G401.6 (cell line): ENCODE data around the gene PCDHGA5.
A peak's percentile ranks its signal among the peaks of the same experiment; 100 is the strongest.
"Not testable (repeated sequence)": the region's sequence is repeated elsewhere in the genome, so short reads cannot be mapped to it uniquely, and the experiment has no call there.

Experiments
- FAIRE-seq: peaks from 2 replicates; lab custom pipeline; 2012; peaks lifted over from hg19 to GRCh38; lab: Jason Lieb, UNC

PCDHGA5 gene

DNA sequence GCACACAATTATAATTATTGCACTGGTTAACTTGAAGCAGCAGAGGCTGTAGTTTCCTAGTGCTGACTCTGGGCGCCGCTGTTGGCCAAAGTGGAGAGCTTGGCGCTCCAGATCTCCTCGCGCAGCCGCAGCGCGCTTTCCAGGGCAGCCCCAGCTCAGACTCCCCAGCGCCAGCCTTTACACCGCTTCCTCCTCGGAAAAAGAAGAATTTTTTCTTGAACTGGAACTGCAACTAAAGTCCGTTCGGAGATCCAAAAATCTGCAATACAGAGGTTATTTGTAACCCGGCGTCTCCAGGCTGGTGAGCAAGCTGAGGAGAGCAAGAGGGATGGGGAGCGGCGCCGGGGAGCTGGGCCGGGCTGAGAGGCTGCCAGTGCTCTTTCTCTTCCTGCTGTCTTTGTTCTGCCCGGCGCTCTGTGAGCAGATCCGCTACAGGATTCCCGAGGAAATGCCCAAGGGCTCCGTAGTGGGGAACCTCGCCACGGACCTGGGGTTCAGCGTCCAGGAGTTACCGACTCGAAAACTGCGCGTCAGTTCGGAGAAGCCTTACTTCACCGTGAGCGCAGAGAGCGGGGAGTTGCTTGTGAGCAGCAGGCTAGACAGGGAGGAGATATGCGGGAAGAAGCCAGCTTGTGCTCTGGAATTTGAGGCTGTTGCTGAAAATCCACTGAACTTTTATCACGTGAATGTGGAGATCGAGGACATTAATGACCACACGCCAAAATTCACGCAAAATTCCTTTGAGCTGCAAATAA lies 23.8 kb downstream of the PCDHGA5 start, which contains the start of gene PCDHGB4:
Gene PCDHGB4 (plus strand): TSS at position 142 of the 755 bp plus-strand sequence. CDS start 187 bp downstream, at position 329.
- FAIRE-seq, result not testable (repeated sequence)

- no peak for FAIRE-seq
Observed at GRCh38 chr5:141388661-141389060, 24.7 kb downstream of the PCDHGA5 start.

DNA sequence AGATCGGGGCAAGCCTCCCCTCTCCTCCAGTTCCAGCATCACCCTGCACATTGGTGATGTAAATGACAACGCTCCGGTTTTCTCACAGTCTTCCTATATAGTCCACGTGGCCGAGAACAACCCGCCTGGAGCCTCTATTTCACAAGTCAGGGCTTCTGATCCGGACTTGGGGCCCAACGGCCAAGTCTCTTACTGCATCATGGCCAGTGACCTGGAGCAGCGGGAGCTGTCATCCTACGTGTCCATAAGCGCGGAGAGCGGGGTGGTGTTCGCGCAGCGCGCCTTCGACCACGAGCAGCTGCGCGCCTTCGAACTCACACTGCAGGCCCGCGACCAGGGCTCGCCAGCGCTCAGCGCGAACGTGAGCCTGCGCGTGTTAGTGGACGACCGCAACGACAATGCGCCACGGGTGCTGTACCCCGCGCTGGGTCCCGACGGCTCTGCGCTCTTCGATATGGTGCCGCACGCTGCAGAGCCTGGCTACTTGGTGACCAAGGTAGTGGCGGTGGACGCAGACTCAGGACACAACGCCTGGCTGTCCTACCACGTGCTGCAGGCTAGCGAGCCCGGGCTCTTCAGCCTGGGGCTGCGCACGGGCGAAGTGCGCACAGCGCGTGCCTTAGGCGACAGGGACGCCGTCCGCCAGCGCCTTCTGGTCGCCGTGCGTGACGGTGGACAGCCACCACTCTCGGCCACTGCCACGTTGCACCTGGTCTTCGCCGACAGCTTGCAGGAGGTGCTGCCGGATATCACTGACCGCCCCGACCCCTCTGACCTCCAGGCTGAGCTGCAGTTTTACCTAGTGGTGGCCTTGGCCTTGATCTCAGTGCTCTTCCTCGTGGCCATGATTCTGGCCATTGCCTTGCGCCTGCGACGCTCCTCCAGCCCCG lies 25.4 kb downstream of the PCDHGA5 start:
- no peak for FAIRE-seq

- FAIRE-seq, result no peak
Observed at GRCh38 chr5:141392429-141393198, 28.7 kb downstream of the PCDHGA5 start, which contains the start of gene PCDHGA8. TSS of gene PCDHGA8 (plus strand) at chr5:141392633. CDS start at chr5:141392814, 181 bp downstream.

GRCh38 chr5:141393267-141393666 lies 29.3 kb downstream of the PCDHGA5 start:
- FAIRE-seq, result no peak

- not testable (repeated sequence) for FAIRE-seq
Observed at GRCh38 chr5:141394401-141395187, 30.6 kb downstream of the PCDHGA5 start.

DNA sequence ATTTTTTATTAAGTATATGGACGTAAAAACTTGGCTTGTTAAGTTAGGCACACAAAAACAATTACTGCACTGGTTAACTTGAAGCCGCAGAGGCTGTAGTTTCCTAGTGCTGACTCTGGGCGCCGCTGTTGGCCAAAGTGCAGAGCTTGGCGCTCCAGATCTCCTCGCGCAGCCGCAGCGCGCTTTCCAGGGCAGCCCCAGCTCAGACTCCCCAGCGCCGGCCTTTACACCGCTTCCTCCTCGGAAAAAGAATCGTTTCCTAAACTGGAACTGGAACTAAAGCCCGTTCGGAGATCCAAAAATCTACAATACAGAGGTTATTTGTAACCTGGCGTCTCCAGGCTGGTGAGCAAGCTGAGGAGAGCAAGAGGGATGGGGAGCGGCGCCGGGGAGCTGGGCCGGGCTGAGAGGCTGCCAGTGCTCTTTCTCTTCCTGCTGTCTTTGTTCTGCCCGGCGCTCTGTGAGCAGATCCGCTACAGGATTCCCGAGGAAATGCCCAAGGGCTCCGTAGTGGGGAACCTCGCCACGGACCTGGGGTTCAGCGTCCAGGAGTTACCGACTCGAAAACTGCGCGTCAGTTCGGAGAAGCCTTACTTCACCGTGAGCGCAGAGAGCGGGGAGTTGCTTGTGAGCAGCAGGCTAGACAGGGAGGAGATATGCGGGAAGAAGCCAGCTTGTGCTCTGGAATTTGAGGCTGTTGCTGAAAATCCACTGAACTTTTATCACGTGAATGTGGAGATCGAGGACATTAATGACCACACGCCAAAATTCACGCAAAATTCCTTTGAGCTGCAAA lies 34.0 kb downstream of the PCDHGA5 start, which contains the start of gene PCDHGB5:
Gene PCDHGB5 (plus strand): TSS at position 192 of the 796 bp plus-strand sequence. CDS start 181 bp downstream, at position 373.
- not testable (repeated sequence) for FAIRE-seq

- FAIRE-seq, result no peak
Observed at GRCh38 chr5:141398608-141399007, 34.6 kb downstream of the PCDHGA5 start.

DNA sequence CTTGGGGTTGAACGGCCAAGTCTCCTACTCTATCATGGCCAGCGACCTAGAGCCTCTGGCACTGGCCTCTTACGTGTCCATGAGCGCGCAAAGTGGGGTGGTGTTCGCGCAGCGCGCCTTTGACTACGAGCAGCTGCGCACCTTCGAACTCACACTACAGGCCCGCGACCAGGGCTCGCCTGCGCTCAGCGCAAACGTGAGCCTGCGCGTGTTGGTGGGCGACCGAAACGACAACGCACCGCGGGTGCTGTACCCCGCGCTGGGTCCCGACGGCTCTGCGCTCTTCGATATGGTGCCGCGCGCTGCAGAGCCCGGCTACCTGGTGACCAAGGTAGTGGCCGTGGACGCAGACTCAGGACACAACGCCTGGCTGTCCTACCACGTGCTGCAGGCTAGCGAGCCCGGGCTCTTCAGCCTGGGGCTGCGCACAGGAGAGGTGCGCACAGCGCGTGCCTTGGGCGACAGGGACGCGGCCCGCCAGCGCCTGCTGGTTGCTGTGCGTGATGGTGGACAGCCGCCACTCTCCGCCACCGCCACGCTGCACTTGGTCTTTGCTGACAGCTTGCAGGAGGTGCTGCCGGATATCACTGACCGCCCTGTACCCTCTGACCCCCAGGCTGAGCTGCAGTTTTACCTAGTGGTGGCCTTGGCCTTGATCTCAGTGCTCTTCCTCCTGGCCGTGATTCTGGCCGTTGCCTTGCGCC lies 35.7 kb downstream of the PCDHGA5 start:
- FAIRE-seq, result no peak

DNA sequence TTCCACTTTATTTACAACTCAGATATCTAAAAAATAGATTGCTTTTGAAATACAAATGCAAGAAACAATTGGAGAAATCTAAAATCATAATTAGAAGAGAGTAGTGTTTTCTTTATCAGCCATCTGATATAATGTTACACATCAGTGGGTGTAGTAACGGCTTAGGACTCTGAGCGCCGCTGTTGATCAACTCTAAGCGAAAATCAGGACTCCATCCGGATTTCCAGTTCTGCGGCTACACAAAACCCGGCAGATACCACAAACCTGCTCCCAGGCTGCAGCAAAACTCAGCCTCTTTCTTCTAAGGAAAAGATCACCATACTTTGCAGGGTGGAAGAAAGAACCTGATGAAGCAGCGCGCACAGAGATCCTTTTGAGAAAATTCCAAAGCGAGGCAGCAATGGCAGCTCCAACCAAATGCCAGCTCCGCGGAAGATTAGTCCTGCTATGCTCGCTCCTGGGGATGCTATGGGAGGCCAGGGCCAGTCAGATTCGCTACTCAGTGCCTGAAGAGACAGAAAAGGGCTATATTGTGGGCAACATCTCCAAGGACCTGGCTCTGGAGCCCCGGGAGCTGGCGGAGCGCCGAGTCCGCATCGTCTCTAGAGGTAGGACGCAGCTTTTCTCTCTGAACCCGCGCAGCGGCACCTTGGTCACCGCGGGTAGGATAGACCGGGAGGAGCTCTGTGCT lies 38.7 kb downstream of the PCDHGA5 start, which contains the start of gene PCDHGA9:
Gene PCDHGA9 (plus strand): TSS at position 226 of the 691 bp plus-strand sequence. CDS start 175 bp downstream, at position 401.
- FAIRE-seq, result peak; percentile 60

DNA sequence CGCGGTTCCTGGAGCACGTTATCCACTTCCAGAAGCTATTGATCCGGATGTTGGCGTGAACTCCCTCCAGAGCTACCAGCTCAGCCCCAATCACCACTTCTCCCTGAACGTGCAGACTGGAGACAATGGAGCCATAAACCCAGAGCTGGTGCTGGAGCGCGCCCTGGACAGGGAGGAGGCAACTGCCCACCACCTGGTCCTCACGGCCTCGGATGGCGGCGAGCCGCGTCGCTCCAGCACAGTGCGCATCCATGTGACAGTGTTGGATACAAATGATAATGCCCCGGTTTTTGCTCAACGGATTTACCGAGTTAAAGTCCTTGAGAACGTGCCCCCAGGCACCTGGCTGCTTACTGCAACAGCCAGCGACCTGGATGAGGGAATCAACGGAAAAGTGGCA lies 39.4 kb downstream of the PCDHGA5 start:
- FAIRE-seq, result no peak

GRCh38 chr5:141407790-141408505 lies 44.0 kb downstream of the PCDHGA5 start, which contains the start of gene PCDHGB6:
TSS of gene PCDHGB6 (plus strand) at chr5:141408021. CDS start at chr5:141408203, 182 bp downstream.
- FAIRE-seq, result not testable (repeated sequence)

- no peak for FAIRE-seq
Observed at GRCh38 chr5:141409598-141410306, 45.8 kb downstream of the PCDHGA5 start.

GRCh38 chr5:141411575-141411974 lies 47.6 kb downstream of the PCDHGA5 start:
- FAIRE-seq, result no peak

DNA sequence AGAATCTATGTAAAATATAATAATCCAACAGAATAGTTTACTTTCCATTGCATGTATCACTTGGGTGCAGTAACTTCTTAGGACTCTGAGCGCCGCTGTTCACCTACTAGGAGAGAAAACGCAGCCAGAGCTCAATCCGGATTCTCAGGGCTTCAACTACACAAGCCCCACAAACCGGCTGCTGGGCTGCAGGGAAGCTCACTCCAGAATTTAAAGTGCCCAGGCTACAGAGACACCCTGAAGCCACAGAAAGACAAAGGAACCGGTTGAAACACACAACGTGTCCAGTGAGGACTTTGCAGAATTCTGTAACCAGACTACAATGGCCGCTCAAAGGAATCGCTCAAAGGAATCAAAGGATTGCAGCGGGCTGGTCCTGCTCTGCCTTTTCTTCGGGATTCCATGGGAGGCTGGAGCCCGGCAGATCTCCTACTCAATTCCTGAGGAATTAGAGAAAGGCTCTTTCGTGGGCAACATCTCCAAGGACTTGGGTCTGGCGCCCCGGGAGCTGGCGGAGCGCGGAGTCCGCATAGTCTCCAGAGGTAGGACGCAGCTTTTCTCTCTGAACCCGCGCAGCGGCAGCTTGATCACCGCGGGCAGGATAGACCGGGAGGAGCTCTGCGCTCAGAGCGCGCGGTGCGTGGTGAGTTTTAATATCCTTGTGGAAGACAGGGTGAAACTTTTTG lies 49.0 kb downstream of the PCDHGA5 start, which contains the start of gene PCDHGA10:
Gene PCDHGA10 (plus strand): TSS at position 134 of the 686 bp plus-strand sequence. CDS start 189 bp downstream, at position 323.
- peak; percentile 90 for FAIRE-seq

DNA sequence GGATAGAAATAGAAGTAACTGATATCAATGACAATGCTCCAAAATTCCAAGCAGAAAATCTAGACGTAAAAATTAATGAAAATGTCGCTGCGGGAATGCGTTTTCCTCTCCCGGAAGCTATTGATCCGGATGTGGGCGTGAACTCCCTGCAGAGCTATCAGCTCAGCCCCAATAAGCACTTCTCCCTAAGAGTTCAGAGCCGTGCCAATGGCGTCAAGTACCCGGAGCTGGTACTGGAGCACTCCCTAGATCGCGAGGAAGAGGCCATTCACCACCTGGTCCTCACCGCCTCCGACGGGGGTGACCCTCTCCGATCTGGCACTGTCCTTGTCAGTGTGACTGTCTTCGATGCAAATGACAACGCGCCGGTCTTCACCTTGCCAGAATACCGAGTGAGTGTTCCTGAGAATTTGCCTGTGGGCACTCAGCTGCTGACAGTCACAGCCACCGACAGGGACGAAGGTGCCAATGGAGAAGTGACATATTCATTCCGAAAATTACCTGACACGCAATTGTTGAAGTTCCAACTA lies 49.6 kb downstream of the PCDHGA5 start:
- FAIRE-seq, result no peak
